ENCODE data around the gene RILPL1. TPM values are rescaled to one million over a fixed set of nuclear protein-coding genes. Genes with fewer than 3 reads are reported as not detected.

The RILPL1 gene
- total and polyA plus RNA-seq, 4 donors, result 1.3 to 2.7 (median 2.1) TPM

GRCh38 chr12:123471374-123472068 is 62.0 kb downstream of the RILPL1 start:
- Histone ChIP-seq H3K4me1 (ENCODE audit: control insufficient read depth in 4 of 4, insufficient read depth in 4 of 4, low read length in 3 of 4) (peaks cover 0 to 12% (median 3%) of the 10 kb centered on the region in 4 donors), H3K9ac (ENCODE audit: low read depth in 1 of 2, low read length in 2 of 2) (no peak overlapping the region), H3K36me3 (ENCODE audit: control insufficient read depth in 4 of 4, insufficient read depth in 3 of 4, low read depth in 1 of 4, low read length in 3 of 4) (peaks cover 0 to 12% (median 1%) of the 10 kb centered on the region in 4 donors), H3K4me3 (ENCODE audit: low read depth in 1 of 3, low read length in 3 of 3) (no peak overlapping the region), H3K27me3 (ENCODE audit: control insufficient read depth in 4 of 4, insufficient read depth in 4 of 4, low read length in 3 of 4) (no peaks in the 10 kb centered on the region), H3K9me3 (ENCODE audit: control insufficient read depth in 4 of 4, low read length in 3 of 4) (no peaks in the 10 kb centered on the region), H3K27ac (ENCODE audit: low read depth in 1 of 2, low read length in 2 of 2) (no peak overlapping the region)
- 92% methylated on average over 8 of the region's 8 CpGs for WGBS
- TF ChIP-seq YY1 (IDR thresholded peaks at IDR 0.05) (no peak), HNF4G (IDR thresholded peaks at IDR 0.05) (no peak), RAD21 (IDR thresholded peaks at IDR 0.05) (no peak), FOXA1 (IDR thresholded peaks at IDR 0.05) (no peak), GABPA (IDR thresholded peaks at IDR 0.05 in 1 of 2, conservative IDR thresholded peaks at IDR 0.05 in 1 of 2) (no peak), TAF1 (conservative IDR thresholded peaks at IDR 0.05) (no peak), EGR1 (IDR thresholded peaks at IDR 0.05; ENCODE audit: low read depth in 2 of 2) (no peak)
- DNase-seq (ENCODE audit: low spot score), result no peak

GRCh38 chr12:123469978-123470377 is 63.5 kb downstream of the RILPL1 start:
- 85% methylated on average over 2 of the region's 2 CpGs for WGBS

More at GRCh38 chr12:123469978-123470377, 63.5 kb downstream of the RILPL1 start:
- H3K9ac ChIP-seq (ENCODE audit: low read depth in 1 of 2, low read length in 2 of 2), result no peak overlapping the region
- peaks cover 0 to 12% (median 3%) of the 10 kb centered on the region in 4 donors for H3K4me1 ChIP-seq (ENCODE audit: control insufficient read depth in 4 of 4, insufficient read depth in 4 of 4, low read length in 3 of 4)
- H3K36me3 ChIP-seq (ENCODE audit: control insufficient read depth in 4 of 4, insufficient read depth in 3 of 4, low read depth in 1 of 4, low read length in 3 of 4), result peaks cover 0 to 23% (median 10%) of the 10 kb centered on the region in 4 donors
- no peaks in the 10 kb centered on the region for H3K9me3 ChIP-seq (ENCODE audit: control insufficient read depth in 4 of 4, low read length in 3 of 4)
- TF ChIP-seq RAD21 (IDR thresholded peaks at IDR 0.05) (no peak), YY1 (IDR thresholded peaks at IDR 0.05) (no peak), JUND (IDR thresholded peaks at IDR 0.05) (no peak), HNF4G (IDR thresholded peaks at IDR 0.05) (no peak), TAF1 (conservative IDR thresholded peaks at IDR 0.05) (no peak), HNF4A (conservative IDR thresholded peaks at IDR 0.05) (no peak), GABPA (IDR thresholded peaks at IDR 0.05 in 1 of 2, conservative IDR thresholded peaks at IDR 0.05 in 1 of 2) (no peak), MAX (IDR thresholded peaks at IDR 0.05) (no peak), REST (IDR thresholded peaks at IDR 0.05) (no peak), EGR1 (IDR thresholded peaks at IDR 0.05; ENCODE audit: low read depth in 2 of 2) (no peak), ZBTB33 (IDR thresholded peaks at IDR 0.05) (no peak), NR2F2 (IDR thresholded peaks at IDR 0.05) (no peak), FOXA2 (IDR thresholded peaks at IDR 0.05) (no peak), SP1 (IDR thresholded peaks at IDR 0.05) (no peak), ATF3 (IDR thresholded peaks at IDR 0.05) (no peak), CTCF (IDR thresholded peaks at IDR 0.05; ENCODE audit: low read depth, low read length, missing input control) (no peak)
- H3K27me3 ChIP-seq (ENCODE audit: control insufficient read depth in 4 of 4, insufficient read depth in 4 of 4, low read length in 3 of 4), result no peaks in the 10 kb centered on the region
- no peak for DNase-seq (ENCODE audit: low spot score)
- no peak overlapping the region for H3K27ac ChIP-seq (ENCODE audit: low read depth in 1 of 2, low read length in 2 of 2)
- H3K4me3 ChIP-seq (ENCODE audit: low read depth in 1 of 3, low read length in 3 of 3), result no peak overlapping the region
